Activated CD8-positive, alpha-beta memory T cell treated with anti-CD3 and anti-CD28 coated beads, Interleukin-2, amount 50 U/mL, for 4 hours (primary cell): ENCODE data around the gene PKP4.

Experiments
- DNase-seq: peaks from one replicate; pipeline ENCODE4 v3.0.0-alpha.2; 2020

The PKP4 gene

GRCh38 chr2:158603986-158604385, 147.2 kb downstream of the PKP4 start:
- no peak for DNase-seq

GRCh38 chr2:158610059-158610458, 153.3 kb downstream of the PKP4 start:
- no peak for DNase-seq

GRCh38 chr2:158616480-158617000, 159.8 kb downstream of the PKP4 start:
- no peak for DNase-seq

GRCh38 chr2:158618891-158619490, 162.2 kb downstream of the PKP4 start:
- DNase-seq, result no peak

- DNase-seq, result no peak
Measured at GRCh38 chr2:158619496-158619895, 162.7 kb downstream of the PKP4 start.

- DNase-seq, result no peak
Measured at GRCh38 chr2:158620656-158621055, 163.9 kb downstream of the PKP4 start.

- no peak for DNase-seq
Measured at GRCh38 chr2:158624071-158624667, 167.4 kb downstream of the PKP4 start.

- DNase-seq, result no peak
Measured at GRCh38 chr2:158624961-158625360, 168.2 kb downstream of the PKP4 start.

GRCh38 chr2:158629116-158629515, 172.4 kb downstream of the PKP4 start:
- no peak for DNase-seq

GRCh38 chr2:158633261-158633660, 176.5 kb downstream of the PKP4 start:
- no peak for DNase-seq

- DNase-seq, result no peak
Measured at GRCh38 chr2:158634627-158635026, 177.9 kb downstream of the PKP4 start.

GRCh38 chr2:158635961-158636601, 179.3 kb downstream of the PKP4 start:
- no peak for DNase-seq

- no peak for DNase-seq
Measured at GRCh38 chr2:158637357-158637756, 180.6 kb downstream of the PKP4 start.

- no peak for DNase-seq
Measured at GRCh38 chr2:158644139-158644538, 187.4 kb downstream of the PKP4 start.

- DNase-seq, result no peak
Measured at GRCh38 chr2:158645299-158645698, 188.5 kb downstream of the PKP4 start.

- no peak for DNase-seq
Measured at GRCh38 chr2:158647436-158648231, 190.9 kb downstream of the PKP4 start.

GRCh38 chr2:158649846-158650245, 193.1 kb downstream of the PKP4 start:
- no peak for DNase-seq

GRCh38 chr2:158650646-158651357, 194.1 kb downstream of the PKP4 start:
- no peak for DNase-seq

GRCh38 chr2:158651358-158652057, 194.8 kb downstream of the PKP4 start:
- DNase-seq, result no peak

GRCh38 chr2:158655628-158656027, 198.9 kb downstream of the PKP4 start:
- no peak for DNase-seq

GRCh38 chr2:158656492-158657229, 199.9 kb downstream of the PKP4 start:
- DNase-seq, result no peak
